ENCODE results near the gene ASIC3.
A peak's percentile ranks its signal among the peaks of the same experiment; 100 is the strongest.

The ASIC3 gene

GRCh38 chr7:151057989-151058780 lies 9.9 kb downstream of the ASIC3 start:
- DNase-seq, result peak; percentile 99

GRCh38 chr7:151058781-151059366 lies 10.5 kb downstream of the ASIC3 start:
- peak; percentile 31 for DNase-seq

GRCh38 chr7:151059367-151060112 lies 11.2 kb downstream of the ASIC3 start, which contains the start of gene SLC4A2:
Gene SLC4A2 (plus strand): TSS chr7:151059589. CDS start chr7:151061988, 2,399 bp downstream.
- DNase-seq, result peak; percentile 69

- DNase-seq, result no peak
These were observed 11.7 kb downstream of the ASIC3 start for GRCh38 chr7:151060113-151060415.

GRCh38 chr7:151060416-151061212 lies 12.3 kb downstream of the ASIC3 start:
- no peak for DNase-seq

GRCh38 chr7:151061213-151062110 lies 13.1 kb downstream of the ASIC3 start:
- no peak for DNase-seq

- no peak for DNase-seq
These were observed 13.7 kb downstream of the ASIC3 start for GRCh38 chr7:151062111-151062398.

- DNase-seq, result no peak
These were observed 14.3 kb downstream of the ASIC3 start for GRCh38 chr7:151062399-151063211.

GRCh38 chr7:151063212-151063561 lies 14.9 kb downstream of the ASIC3 start:
- DNase-seq, result no peak

GRCh38 chr7:151064454-151064853 lies 16.1 kb downstream of the ASIC3 start:
- no peak for DNase-seq

- DNase-seq, result no peak
These were observed 16.7 kb downstream of the ASIC3 start for GRCh38 chr7:151064993-151065392.

- DNase-seq, result no peak
These were observed 17.2 kb downstream of the ASIC3 start for GRCh38 chr7:151065516-151065915.

GRCh38 chr7:151066273-151066974 lies 18.1 kb downstream of the ASIC3 start:
- DNase-seq, result no peak

- DNase-seq, result no peak
These were observed 19.9 kb downstream of the ASIC3 start for GRCh38 chr7:151068069-151068773.

GRCh38 chr7:151069841-151070573 lies 21.7 kb downstream of the ASIC3 start:
- no peak for DNase-seq

GRCh38 chr7:151070574-151070960 lies 22.2 kb downstream of the ASIC3 start:
- DNase-seq, result no peak

GRCh38 chr7:151071032-151071866 lies 22.9 kb downstream of the ASIC3 start:
- DNase-seq, result no peak

- no peak for DNase-seq
These were observed 25.7 kb downstream of the ASIC3 start for GRCh38 chr7:151073990-151074389.
